Sigmoid colon (tissue), 7 donors: ENCODE measurements around the gene TIAM1. TPM values are rescaled to one million over a fixed set of nuclear protein-coding genes. Genes with fewer than 3 reads are reported as not detected.

ENCODE experiments used
- DNase-seq: peaks from one replicate; pipeline ENCODE4 v3.0.0-alpha.2; 2019
- H3K27ac ChIP-seq, 4 donors: fragments of 200-600 bp; sonication (generic); one replicate each; pipeline ENCODE4 v1.5.1; 2016 to 2019; ENCODE audit warnings: mild to moderate bottlenecking in 1 of 4
- H3K27me3 ChIP-seq, 3 donors: fragments of 200-600 bp; sonication (generic); one replicate each; pipeline ENCODE4 v1.5.1; 2019; ENCODE audit warnings: mild to moderate bottlenecking in 1 of 3
- H3K36me3 ChIP-seq, 4 donors: fragments of 200-600 bp; sonication (generic); one replicate each; pipeline ENCODE4 v1.5.1; 2016 to 2019
- H3K4me1 ChIP-seq, 4 donors: fragments of 200-600 bp; sonication (generic); one replicate each; pipeline ENCODE4 v1.5.1; 2017 to 2019
- H3K4me3 ChIP-seq, 4 donors: fragments of 200-600 bp; sonication (generic); one replicate each; pipeline ENCODE4 v1.5.1; 2017 to 2019; ENCODE audit warnings: mild to moderate bottlenecking in 2 of 4, moderate library complexity in 1 of 4
- H3K9me3 ChIP-seq, 4 donors: fragments of 200-600 bp in 3 of 4; sonication (generic) in 3 of 4; one replicate each; pipeline versions ENCODE4 v1.5.1 to v1.6.1; 2013 to 2019
- CTCF ChIP-seq, 4 experiments: fragments of 450-650 bp in 3 of 4; fragments of 200-600 bp in 1 of 4; IDR thresholded peaks; one replicate each; pipeline ENCODE4 v1.5.1; 2016 to 2019; ENCODE audit warnings: antibody characterized with exemption in 4 of 4, mild to moderate bottlenecking in 3 of 4, moderate library complexity in 2 of 4
- EP300 ChIP-seq, 4 donors: sonication (generic); formaldehyde crosslinking; IDR thresholded peaks; one replicate each; pipeline ENCODE4 v1.6.1; 2017; ENCODE audit warnings: antibody characterized with exemption in 4 of 4
- POLR2A ChIP-seq, 2 donors: fragments of 450-650 bp; IDR thresholded peaks; one replicate each; pipeline ENCODE4 v1.6.1; 2016; ENCODE audit warnings: antibody characterized with exemption in 2 of 2, mild to moderate bottlenecking in 2 of 2, moderate library complexity in 2 of 2
- POLR2AphosphoS5 ChIP-seq, 4 donors: sonication (generic); formaldehyde crosslinking; IDR thresholded peaks; one replicate each; pipeline ENCODE4 v1.6.1; 2017; ENCODE audit warnings: antibody characterized with exemption in 4 of 4
- WGBS, 2 donors: extraction: QIAGEN DNeasy Blood & Tissue Kit; methylation state at CpG; one replicate each; pipeline ENCODE4 v1.1.7; 2013; 5-methylcytosine and 5-hydroxymethylcytosine counted together
- intact Hi-C: fragments of 100-400 bp; cut with DNase I; formaldehyde crosslinking; loops from one replicate; pipeline ENCODE4 v1.15.1; 2023
- polyA plus RNA-seq, 3 donors: library from polyadenylated mRNA; stranded (reverse); fragments of 200-250 nt; gene quantifications; one replicate each; pipeline ENCODE4 v1.2.3, GENCODE V29; 2013
- total RNA-seq, 4 donors: library from RNA; depleted of rRNA; stranded (reverse); fragments of >200 nt; gene quantifications; one replicate each; pipeline ENCODE4 v1.1.0, GENCODE V29; 2016
- donor health status: healthy with polysubstance abuse.
- donor health status: Bipolar disorder and iron deficiency.
- donor health status: healthy.

Gene TIAM1
- total and polyA plus RNA-seq, 7 donors = 1.2 to 20.5 (median 8.6) TPM

DNA sequence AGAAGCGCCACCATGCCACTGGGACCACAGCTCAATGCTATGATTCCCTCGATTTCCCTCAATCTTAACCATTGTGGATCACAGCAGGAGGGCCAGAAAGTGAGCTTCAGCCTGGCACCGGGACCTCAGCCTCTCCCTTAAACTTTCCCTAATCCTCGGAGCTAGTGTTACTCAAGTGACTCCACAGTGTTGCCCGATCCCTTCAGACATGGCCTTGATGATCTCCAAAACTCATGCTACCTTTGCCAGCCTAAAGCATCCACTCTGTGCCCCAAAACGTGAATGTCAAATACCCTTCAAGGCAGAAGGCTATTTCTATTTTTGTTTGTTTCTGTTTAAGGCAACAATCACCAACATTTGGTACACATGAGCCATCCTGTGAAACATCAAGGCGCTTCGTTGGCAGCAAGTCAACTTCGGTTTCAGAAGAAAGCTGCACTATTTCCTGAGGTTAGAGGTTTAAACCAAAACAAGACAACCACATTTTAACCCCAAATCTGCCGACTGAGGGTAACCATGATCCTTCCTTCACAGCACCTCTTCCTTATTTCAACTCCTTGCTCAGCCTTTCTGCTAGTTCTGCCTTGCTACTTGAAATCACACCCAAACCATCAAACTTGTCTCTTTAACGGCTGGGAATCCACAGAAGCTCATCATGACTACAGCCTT, 211.4 kb downstream of the TIAM1 start:
- TF ChIP-seq POLR2A (IDR thresholded peaks at IDR 0.05) = no peak
- TF ChIP-seq POLR2AphosphoS5 (IDR thresholded peaks at IDR 0.05) = no peak
- TF ChIP-seq EP300 (IDR thresholded peaks at IDR 0.05) = no peak
- no peak for TF ChIP-seq CTCF (IDR thresholded peaks at IDR 0.05)
- H3K27ac ChIP-seq = no peak overlapping the region
- WGBS, 2 donors = 53 to 77% methylated on average over 11 of the region's 11 CpGs
- H3K36me3 ChIP-seq = no peaks in the 10 kb centered on the region
- intact Hi-C loops = no loop called here
- H3K4me3 ChIP-seq = no peak overlapping the region
- DNase-seq = no peak
- H3K4me1 ChIP-seq = no peaks in the 10 kb centered on the region
- H3K27me3 ChIP-seq = no peaks in the 10 kb centered on the region
- H3K9me3 ChIP-seq = no peaks in the 10 kb centered on the region

- no peak for DNase-seq
- no peaks in the 10 kb centered on the region for H3K4me1 ChIP-seq
- no peaks in the 10 kb centered on the region for H3K36me3 ChIP-seq
- TF ChIP-seq EP300 (IDR thresholded peaks at IDR 0.05) = no peak
- no peak for TF ChIP-seq POLR2A (IDR thresholded peaks at IDR 0.05)
- TF ChIP-seq CTCF (IDR thresholded peaks at IDR 0.05) = no peak
- TF ChIP-seq POLR2AphosphoS5 (IDR thresholded peaks at IDR 0.05) = no peak
- no peaks in the 10 kb centered on the region for H3K9me3 ChIP-seq
- H3K4me3 ChIP-seq = no peak overlapping the region
- intact Hi-C loops = no loop called here
- H3K27me3 ChIP-seq = no peaks in the 10 kb centered on the region
- 69 to 72% methylated on average over 2 of the region's 2 CpGs for WGBS, 2 donors
- H3K27ac ChIP-seq = no peak overlapping the region
These were observed 213.2 kb downstream of the TIAM1 start for GRCh38 chr21:31130821-31131220.

DNA sequence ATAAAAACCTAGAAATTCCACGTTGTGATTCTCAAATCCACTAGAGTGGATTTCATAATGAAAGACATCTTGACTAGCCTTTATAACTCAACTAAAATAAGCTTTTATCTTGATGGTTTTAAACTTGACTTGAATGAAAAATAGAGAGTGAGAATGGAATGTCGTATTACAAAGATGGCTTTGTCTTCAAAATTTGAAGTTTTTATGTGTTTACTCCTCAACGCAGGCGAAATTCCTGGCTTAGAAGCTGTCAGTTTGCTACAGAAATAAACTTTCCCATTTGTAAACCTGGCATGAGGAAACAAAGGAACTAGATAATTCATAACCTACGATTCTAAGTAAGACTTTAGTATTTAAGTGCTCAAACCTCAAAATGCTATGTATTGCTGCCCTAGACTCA, 215.8 kb downstream of the TIAM1 start:
- intact Hi-C loops = no loop called here
- Histone ChIP-seq H3K27ac (no peak overlapping the region), H3K36me3 (no peaks in the 10 kb centered on the region), H3K4me1 (no peaks in the 10 kb centered on the region), H3K9me3 (no peaks in the 10 kb centered on the region), H3K4me3 (no peak overlapping the region), H3K27me3 (no peaks in the 10 kb centered on the region)
- no peak for DNase-seq
- TF ChIP-seq CTCF (IDR thresholded peaks at IDR 0.05) = no peak
- no peak for TF ChIP-seq POLR2AphosphoS5 (IDR thresholded peaks at IDR 0.05)
- TF ChIP-seq EP300 (IDR thresholded peaks at IDR 0.05) = no peak
- no peak for TF ChIP-seq POLR2A (IDR thresholded peaks at IDR 0.05)
- WGBS, 2 donors = 54 to 63% methylated on average over 5 of the region's 5 CpGs

GRCh38 chr21:31124010-31124409, 220.1 kb downstream of the TIAM1 start:
- Histone ChIP-seq H3K9me3 (no peaks in the 10 kb centered on the region), H3K36me3 (no peaks in the 10 kb centered on the region), H3K4me3 (no peak overlapping the region), H3K27ac (no peak overlapping the region), H3K27me3 (no peaks in the 10 kb centered on the region), H3K4me1 (no peaks in the 10 kb centered on the region)
- intact Hi-C loops = no loop called here
- TF ChIP-seq EP300 (IDR thresholded peaks at IDR 0.05) (no peak), POLR2AphosphoS5 (IDR thresholded peaks at IDR 0.05) (no peak), POLR2A (IDR thresholded peaks at IDR 0.05) (no peak), CTCF (IDR thresholded peaks at IDR 0.05) (no peak)
- no peak for DNase-seq
- WGBS, 2 donors = 64 to 73% methylated on average over 6 of the region's 6 CpGs

GRCh38 chr21:31119199-31119598, 224.9 kb downstream of the TIAM1 start:
- TF ChIP-seq CTCF (IDR thresholded peaks at IDR 0.05) (no peak), POLR2A (IDR thresholded peaks at IDR 0.05) (no peak), POLR2AphosphoS5 (IDR thresholded peaks at IDR 0.05) (no peak), EP300 (IDR thresholded peaks at IDR 0.05) (no peak)
- Histone ChIP-seq H3K9me3 (no peaks in the 10 kb centered on the region), H3K27me3 (peaks cover 0 to 8% (median 0%) of the 10 kb centered on the region in 3 donors), H3K27ac (no peak overlapping the region), H3K36me3 (no peaks in the 10 kb centered on the region), H3K4me1 (no peaks in the 10 kb centered on the region), H3K4me3 (no peak overlapping the region)
- DNase-seq = no peak
- intact Hi-C loops = no loop called here
- 92 to 94% methylated on average over 6 of the region's 6 CpGs for WGBS, 2 donors
